Measurements from ENCODE around the gene PLCD1. TPM values are rescaled to one million over a fixed set of nuclear protein-coding genes. Genes with fewer than 3 reads are reported as not detected.
"Not testable (repeated sequence)": the region's sequence is repeated elsewhere in the genome, so short reads cannot be mapped to it uniquely, and the experiment has no call there.

The PLCD1 gene
- total RNA-seq, 1 donor from 2014 or later = 14.4 TPM

GRCh38 chr3:38038447-38038911, 9.0 kb upstream of the PLCD1 start:
- intact Hi-C loops (cut with micrococcal nuclease) = loop anchor here (2.0 kb wide), 1 partner anchor 64 kb away; no protein-coding TSS in a partner anchor

- intact Hi-C loops (cut with micrococcal nuclease) = no loop called here
These were observed 7.5 kb upstream of the PLCD1 start for GRCh38 chr3:38036906-38037305.

- intact Hi-C loops (cut with micrococcal nuclease) = no loop called here
These were observed 6.8 kb upstream of the PLCD1 start for GRCh38 chr3:38036286-38036685.

GRCh38 chr3:38034335-38034734, 4.9 kb upstream of the PLCD1 start:
- intact Hi-C loops (cut with micrococcal nuclease) = not testable (repeated sequence)

- intact Hi-C loops (cut with micrococcal nuclease) = not testable (repeated sequence)
These were observed 4.1 kb upstream of the PLCD1 start for GRCh38 chr3:38033586-38033985.

- intact Hi-C loops (cut with micrococcal nuclease) = no loop called here
These were observed 3.0 kb upstream of the PLCD1 start for GRCh38 chr3:38032328-38032865.

- intact Hi-C loops (cut with micrococcal nuclease) = no loop called here
These were observed 1.9 kb upstream of the PLCD1 start for GRCh38 chr3:38031022-38031994.

- intact Hi-C loops (cut with micrococcal nuclease) = no loop called here
These were observed 932 bp upstream of the PLCD1 start for GRCh38 chr3:38030126-38031021.

- intact Hi-C loops (cut with micrococcal nuclease) = no loop called here
These were observed 651 bp downstream of the PLCD1 start for GRCh38 chr3:38028621-38029361.

- intact Hi-C loops (cut with micrococcal nuclease) = no loop called here
These were observed 1.7 kb downstream of the PLCD1 start for GRCh38 chr3:38027466-38028465.

GRCh38 chr3:38026856-38027255, 2.6 kb downstream of the PLCD1 start:
- intact Hi-C loops (cut with micrococcal nuclease) = no loop called here

- intact Hi-C loops (cut with micrococcal nuclease) = no loop called here
These were observed 6.3 kb downstream of the PLCD1 start for GRCh38 chr3:38022896-38023709.

GRCh38 chr3:38022301-38022700, 7.1 kb downstream of the PLCD1 start:
- intact Hi-C loops (cut with micrococcal nuclease) = no loop called here

GRCh38 chr3:38021196-38021595, 8.2 kb downstream of the PLCD1 start:
- intact Hi-C loops (cut with micrococcal nuclease) = no loop called here

GRCh38 chr3:38020342-38020726, 9.1 kb downstream of the PLCD1 start:
- intact Hi-C loops (cut with micrococcal nuclease) = no loop called here

GRCh38 chr3:38019658-38020341, 9.6 kb downstream of the PLCD1 start:
- intact Hi-C loops (cut with micrococcal nuclease) = no loop called here

- intact Hi-C loops (cut with micrococcal nuclease) = no loop called here
These were observed 10.9 kb downstream of the PLCD1 start for GRCh38 chr3:38018296-38019266.

Measured in T-helper 2 cell treated with Interferon-gamma antibody and Interleukin-4, amounts not matched to agents 100 ng/mL and 5 ng/mL, for 36 hours (primary cell).